ENCODE results near the gene IFNLR1.

IFNLR1 gene

GRCh38 chr1:24147194-24147593 lies 39.9 kb downstream of the IFNLR1 start:
- no peak for DNase-seq

- DNase-seq: no peak
These were observed 44.2 kb downstream of the IFNLR1 start, which contains the start of gene IL22RA1 for GRCh38 chr1:24142546-24143534. TSS of gene IL22RA1 (minus strand) at chr1:24143140. CDS start at chr1:24143082, 58 bp downstream.

- DNase-seq: no peak
These were observed 45.6 kb downstream of the IFNLR1 start for GRCh38 chr1:24141311-24141997.

- no peak for DNase-seq
These were observed 46.3 kb downstream of the IFNLR1 start for GRCh38 chr1:24140741-24141181.

- no peak for DNase-seq
These were observed 47.2 kb downstream of the IFNLR1 start for GRCh38 chr1:24139841-24140425.

GRCh38 chr1:24139222-24139489 lies 47.9 kb downstream of the IFNLR1 start:
- DNase-seq: no peak

- no peak for DNase-seq
These were observed 48.4 kb downstream of the IFNLR1 start for GRCh38 chr1:24138476-24139221.

- DNase-seq: no peak
These were observed 50.0 kb downstream of the IFNLR1 start for GRCh38 chr1:24136956-24137539.

GRCh38 chr1:24134376-24134775 lies 52.7 kb downstream of the IFNLR1 start:
- no peak for DNase-seq

- DNase-seq: no peak
These were observed 53.3 kb downstream of the IFNLR1 start for GRCh38 chr1:24133819-24134218.

- no peak for DNase-seq
These were observed 56.7 kb downstream of the IFNLR1 start for GRCh38 chr1:24130385-24130784.

GRCh38 chr1:24127801-24128363 lies 59.2 kb downstream of the IFNLR1 start:
- DNase-seq: no peak

GRCh38 chr1:24127134-24127800 lies 59.8 kb downstream of the IFNLR1 start:
- no peak for DNase-seq

GRCh38 chr1:24126672-24127023 lies 60.4 kb downstream of the IFNLR1 start:
- DNase-seq: no peak

GRCh38 chr1:24126018-24126671 lies 60.9 kb downstream of the IFNLR1 start:
- no peak for DNase-seq

- no peak for DNase-seq
These were observed 61.6 kb downstream of the IFNLR1 start for GRCh38 chr1:24125456-24125855.

- DNase-seq: no peak
These were observed 62.1 kb downstream of the IFNLR1 start for GRCh38 chr1:24124980-24125379.

- DNase-seq: no peak
These were observed 63.5 kb downstream of the IFNLR1 start for GRCh38 chr1:24123611-24124010.

- no peak for DNase-seq
These were observed 64.3 kb downstream of the IFNLR1 start for GRCh38 chr1:24122776-24123175.

GRCh38 chr1:24121406-24121805 lies 65.7 kb downstream of the IFNLR1 start:
- DNase-seq: no peak

GRCh38 chr1:24120965-24121364 lies 66.1 kb downstream of the IFNLR1 start:
- DNase-seq: no peak
